ENCODE measurements around the gene ARHGAP21. TPM values are rescaled to one million over a fixed set of nuclear protein-coding genes. Genes with fewer than 3 reads are reported as not detected.

ARHGAP21 gene
- total RNA-seq, 1 experiment from 2014 or later = 52.6 TPM

GRCh38 chr10:24762966-24763623 lies 39.4 kb upstream of the ARHGAP21 start:
- Histone ChIP-seq H4K20me1 (ENCODE audit: low read length) (no peaks in the 10 kb centered on the region), H3K79me2 (ENCODE audit: low read length) (no peaks in the 10 kb centered on the region), H3K27me3 (ENCODE audit: low read length) (no peaks in the 10 kb centered on the region), H3K4me3 (ENCODE audit: low read length) (no peak overlapping the region), H3K9me3 (ENCODE audit: low read length) (no peaks in the 10 kb centered on the region), H2AFZ (ENCODE audit: low read length) (no peak overlapping the region), H3K36me3 (ENCODE audit: low read depth, low read length) (no peaks in the 10 kb centered on the region), H3K9ac (ENCODE audit: low read length) (no peak overlapping the region), H3K4me1 (ENCODE audit: insufficient read depth, low read length) (no peaks in the 10 kb centered on the region), H3K4me2 (ENCODE audit: low read length) (no peak overlapping the region), H3K27ac (ENCODE audit: low read length) (no peak overlapping the region), H3F3A (ENCODE audit: low read length, unreplicated experiment) (no peaks in the 10 kb centered on the region), H3K9me2 (replicated peaks; ENCODE audit: low read length) (no peaks in the 10 kb centered on the region)
- peak; percentile 4 for DNase-seq
- ChIA-PET POLR2A (ENCODE audit: unreplicated experiment) (no interaction called here), CTCF (no interaction called here)
- intact Hi-C loops (cut with micrococcal nuclease) = no loop called here
- ATAC-seq = no peak; the same call in 1 of the 2 replicates
- TF ChIP-seq CTCF (conservative IDR thresholded peaks at IDR 0.05; ENCODE audit: low read depth, low read length) (no peak), EZH2 (IDR thresholded peaks at IDR 0.05; ENCODE audit: low read length, unreplicated experiment) (no peak), EZH2phosphoT487 (IDR thresholded peaks at IDR 0.05; ENCODE audit: borderline replicate concordance, low read length) (no peak)
- BruUV-seq (replicated peaks) = no TSS peak

DNA sequence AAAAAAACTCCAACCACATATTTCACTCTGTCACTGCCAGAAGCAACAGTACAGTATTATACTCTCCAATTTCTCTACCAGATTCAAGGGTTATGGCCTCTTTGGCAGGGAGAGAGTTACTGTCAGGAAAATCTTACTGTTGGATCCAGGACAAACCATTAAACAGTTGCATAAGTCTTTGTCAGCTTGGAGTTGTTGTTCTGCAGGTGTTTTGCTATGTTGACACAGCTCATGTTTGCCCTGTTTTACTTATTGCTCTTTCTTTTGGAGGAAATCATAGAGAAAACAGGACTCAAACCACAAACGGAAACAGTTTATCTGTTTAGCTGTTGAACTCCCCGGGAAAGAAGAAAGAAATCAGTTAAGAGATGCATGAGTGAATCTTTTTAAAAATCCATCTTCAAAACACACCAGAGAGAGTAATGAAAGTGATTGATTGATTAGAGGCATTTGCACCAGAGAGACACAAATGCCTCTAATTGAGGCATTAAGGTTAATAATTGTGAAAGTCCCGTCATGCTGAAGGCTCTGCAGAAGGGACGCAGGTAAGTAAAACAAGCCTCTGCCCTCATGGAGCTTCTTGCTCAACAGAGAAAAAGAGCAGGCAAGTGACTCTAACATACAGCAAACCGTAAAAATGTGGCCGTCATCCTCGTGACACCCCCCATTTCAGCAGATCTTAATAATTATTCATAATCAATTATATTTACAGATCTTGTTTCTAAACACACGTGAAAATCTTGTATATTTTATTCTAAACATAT lies 38.7 kb upstream of the ARHGAP21 start:
- Histone ChIP-seq H3K4me2 (ENCODE audit: low read length) (peak overlapping the region; percentile 14; the same call in 1 of the 2 replicates), H3K79me2 (ENCODE audit: low read length) (no peaks in the 10 kb centered on the region)
- peak; percentile 59 for ATAC-seq

More for the DNA sequence above, 38.7 kb upstream of the ARHGAP21 start:
- ChIA-PET CTCF (interaction anchor here (0.6 kb wide), 1 partner anchor 236 kb away, joined by 3 read pairs; no protein-coding TSS in a partner anchor), POLR2A (ENCODE audit: unreplicated experiment) (no interaction called here)
- intact Hi-C loops (cut with micrococcal nuclease) = no loop called here
- DNase-seq = peak; percentile 13
- no peak overlapping the region for H3K9ac ChIP-seq (ENCODE audit: low read length)
- no peaks in the 10 kb centered on the region for H3K9me2 ChIP-seq (replicated peaks; ENCODE audit: low read length)
- H3K4me1 ChIP-seq (ENCODE audit: insufficient read depth, low read length) = no peaks in the 10 kb centered on the region
- no peaks in the 10 kb centered on the region for H3K9me3 ChIP-seq (ENCODE audit: low read length)
- H3K27me3 ChIP-seq (ENCODE audit: low read length) = no peaks in the 10 kb centered on the region
- H3K4me3 ChIP-seq (ENCODE audit: low read length) = no peak overlapping the region
- H3K27ac ChIP-seq (ENCODE audit: low read length) = no peak overlapping the region
- peak overlapping the region; percentile 38; the same call in 1 of the 2 replicates for H2AFZ ChIP-seq (ENCODE audit: low read length)
- no peaks in the 10 kb centered on the region for H4K20me1 ChIP-seq (ENCODE audit: low read length)
- no TSS peak for BruUV-seq (replicated peaks)
- H3F3A ChIP-seq (ENCODE audit: low read length, unreplicated experiment) = no peaks in the 10 kb centered on the region
- H3K36me3 ChIP-seq (ENCODE audit: low read depth, low read length) = no peaks in the 10 kb centered on the region
- no peak for TF ChIP-seq CTCF (conservative IDR thresholded peaks at IDR 0.05; ENCODE audit: low read depth, low read length)
- no peak for TF ChIP-seq EZH2phosphoT487 (IDR thresholded peaks at IDR 0.05; ENCODE audit: borderline replicate concordance, low read length)
- no peak for TF ChIP-seq EZH2 (IDR thresholded peaks at IDR 0.05; ENCODE audit: low read length, unreplicated experiment)
